Parietal lobe (tissue), 1 donor: Measurements from ENCODE around the gene CRISP3. TPM values are rescaled to one million over a fixed set of nuclear protein-coding genes. Genes with fewer than 3 reads are reported as not detected.

Experiments used
- total RNA-seq: library from RNA; depleted of rRNA; stranded (reverse); fragments of >200 nt; gene quantifications from one replicate; pipeline ENCODE4 v1.2.3, GENCODE V29; 2014

CRISP3 gene
- not detected for total RNA-seq

GRCh38 chr6:49744259-49744658, at the start of gene CRISP3:
TSS of gene CRISP3 (minus strand) at chr6:49744388. CDS start at chr6:49744367, 21 bp downstream.

GRCh38 chr6:49787176-49787575, 43.0 kb upstream of the CRISP3 start, which contains the start of gene PGK2:
TSS of gene PGK2 (minus strand) at chr6:49787285. CDS start at chr6:49787187, 98 bp downstream.

GRCh38 chr6:49713346-49713745, 30.8 kb downstream of the CRISP3 start, which contains the start of gene CRISP2:
TSS of gene CRISP2 (minus strand) at chr6:49713543. CDS start at chr6:49709196, 4,347 bp downstream.

Other genes starting within 250 kb of the CRISP3 start
- not detected for gene GLYATL3, start 244.5 kb downstream of the CRISP3 start, total RNA-seq
- 1.3 TPM for gene C6orf141, start 193.7 kb downstream of the CRISP3 start, total RNA-seq
- 0.31 TPM for gene RHAG, start 107.5 kb downstream of the CRISP3 start, total RNA-seq
- gene CRISP2, start 30.8 kb downstream of the CRISP3 start, total RNA-seq, result 0.31 TPM
- gene PGK2, start 42.9 kb upstream of the CRISP3 start, total RNA-seq, result not detected
- gene CRISP1, start 122.1 kb upstream of the CRISP3 start, total RNA-seq, result not detected
- not detected for gene DEFB114, start 219.8 kb upstream of the CRISP3 start, total RNA-seq
- not detected for gene DEFB113, start 225.2 kb upstream of the CRISP3 start, total RNA-seq